Skeletal muscle tissue (tissue), 4 donors: ENCODE measurements around the gene AGPAT3. TPM values are rescaled to one million over a fixed set of nuclear protein-coding genes. Genes with fewer than 3 reads are reported as not detected.

Source experiments
- H3K27ac ChIP-seq: one replicate; pipeline ENCODE4 v1.7.0; 2013; ENCODE audit warnings: mild to moderate bottlenecking, low read depth, low read length, inconsistent platforms
- H3K27me3 ChIP-seq, 3 donors: one replicate each; pipeline ENCODE4 v1.7.0; 2013; ENCODE audit warnings: low read length in 3 of 3; ENCODE audit not compliant: control insufficient read depth in 3 of 3, insufficient read depth in 3 of 3
- H3K36me3 ChIP-seq, 3 donors: one replicate each; pipeline ENCODE4 v1.7.0; 2013; ENCODE audit warnings: low read length in 3 of 3; ENCODE audit not compliant: control insufficient read depth in 3 of 3, insufficient read depth in 3 of 3
- H3K4me1 ChIP-seq, 3 donors: one replicate each; pipeline ENCODE4 v1.7.0; 2013; ENCODE audit warnings: low read length in 3 of 3, mild to moderate bottlenecking in 3 of 3; ENCODE audit not compliant: control insufficient read depth in 3 of 3, insufficient read depth in 3 of 3
- H3K4me3 ChIP-seq, 3 donors: one replicate each; pipeline ENCODE4 v1.7.0; 2013; ENCODE audit warnings: low read length in 3 of 3
- H3K9ac ChIP-seq, 3 donors: one replicate each; pipeline ENCODE4 v1.7.0; 2013; ENCODE audit warnings: low read length in 3 of 3, mild to moderate bottlenecking in 3 of 3, moderate library complexity in 2 of 3, low read depth in 1 of 3
- H3K9me3 ChIP-seq, 3 donors: one replicate each; pipeline ENCODE4 v1.7.0; 2013; ENCODE audit warnings: low read length in 3 of 3; ENCODE audit not compliant: control insufficient read depth in 3 of 3
- total RNA-seq: library from RNA; depleted of rRNA; stranded (reverse); fragments of >200 nt; gene quantifications from one replicate; pipeline ENCODE4 v1.2.3, GENCODE V29; 2014
- donor health status: Osteomylitis.

Gene AGPAT3
- total RNA-seq, 1 donor from 2014 or later: 16.7 TPM

DNA sequence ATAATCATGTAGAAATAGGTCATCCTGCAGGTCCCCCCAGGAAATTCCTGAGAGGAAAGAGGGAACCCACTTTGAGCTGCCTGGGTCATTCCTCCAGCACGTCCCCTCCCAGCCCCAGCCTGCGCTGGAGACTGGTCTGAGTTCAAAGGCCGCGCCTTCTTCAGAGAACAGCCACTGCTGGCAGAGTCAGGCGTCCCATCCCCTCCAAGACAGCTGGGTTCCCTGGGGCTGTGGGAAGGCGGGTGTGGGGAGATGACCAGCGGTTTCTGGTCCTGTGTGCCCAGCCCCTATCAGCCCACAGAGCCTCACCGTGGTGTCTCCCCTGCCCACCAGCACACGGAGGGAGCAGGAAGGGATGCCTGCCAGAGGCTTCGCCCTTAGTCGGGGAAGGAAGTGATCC, 129.1 kb downstream of the AGPAT3 start:
- no peak overlapping the region for H3K9ac ChIP-seq
- no peak overlapping the region for H3K4me3 ChIP-seq
- H3K27ac ChIP-seq: no peak overlapping the region

DNA sequence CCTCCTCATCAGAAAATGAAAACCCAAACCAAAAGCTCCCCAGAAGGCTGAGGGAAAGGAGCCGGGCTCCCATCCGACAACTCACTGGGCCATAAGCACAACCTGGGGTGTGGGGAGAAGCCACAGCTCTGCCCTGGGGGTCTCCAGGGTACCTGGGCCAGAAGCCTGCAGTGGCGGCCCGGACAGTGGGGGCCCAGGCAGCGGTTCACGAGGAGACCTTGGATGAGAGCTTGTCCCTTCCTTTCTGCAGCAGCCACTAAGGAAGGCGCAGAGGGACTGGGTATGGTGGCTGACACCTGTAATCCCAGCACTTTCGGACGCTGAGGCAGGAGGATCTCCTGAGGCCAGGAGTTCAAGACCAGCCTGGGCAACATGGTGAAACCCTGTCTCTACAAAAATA, 129.6 kb downstream of the AGPAT3 start:
- Histone ChIP-seq H3K4me3 (no peak overlapping the region), H3K9me3 (no peaks in the 10 kb centered on the region)

More for the DNA sequence above, 129.1 kb downstream of the AGPAT3 start:
- peaks cover 0 to 3% (median 1%) of the 10 kb centered on the region in 3 donors for H3K4me1 ChIP-seq
- H3K36me3 ChIP-seq: no peaks in the 10 kb centered on the region
- H3K27me3 ChIP-seq: peaks cover 7 to 39% (median 18%) of the 10 kb centered on the region in 3 donors
- H3K9me3 ChIP-seq: no peaks in the 10 kb centered on the region

DNA sequence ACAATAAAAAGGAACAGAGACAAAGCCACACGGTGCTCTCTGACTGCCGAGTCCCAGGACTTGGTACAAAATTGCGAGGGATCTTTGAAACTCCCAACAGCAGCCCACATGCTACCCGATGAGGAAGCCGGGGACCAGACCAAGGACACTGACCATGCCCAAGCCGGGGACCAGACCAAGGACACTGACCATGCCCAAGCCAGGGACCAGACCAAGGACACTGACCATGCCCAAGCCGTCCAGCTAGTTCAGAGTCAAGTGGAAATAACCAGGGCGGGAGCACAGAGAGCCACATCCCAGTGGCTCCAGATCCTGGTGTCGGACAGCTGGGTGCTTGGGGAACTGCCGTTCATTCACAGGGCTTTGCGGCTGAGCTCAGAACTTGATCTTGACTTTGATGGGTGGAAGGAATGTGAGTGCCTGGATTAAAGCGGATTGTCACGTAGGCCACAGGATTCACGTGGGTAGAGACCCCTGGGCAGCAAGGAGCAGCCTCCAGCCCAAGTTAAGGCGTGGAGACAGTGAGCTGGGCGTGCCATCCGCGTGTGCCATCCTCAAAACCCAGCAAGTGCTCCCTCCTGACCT, 130.6 kb downstream of the AGPAT3 start:
- peaks cover 11 to 38% (median 18%) of the 10 kb centered on the region in 3 donors for H3K27me3 ChIP-seq
- no peaks in the 10 kb centered on the region for H3K9me3 ChIP-seq
- no peak overlapping the region for H3K9ac ChIP-seq
- no peak overlapping the region for H3K27ac ChIP-seq
- no peak overlapping the region for H3K4me3 ChIP-seq
- H3K36me3 ChIP-seq: no peaks in the 10 kb centered on the region
- H3K4me1 ChIP-seq: no peaks in the 10 kb centered on the region

More for the DNA sequence above, 129.6 kb downstream of the AGPAT3 start:
- H3K9ac ChIP-seq: no peak overlapping the region
- no peaks in the 10 kb centered on the region for H3K4me1 ChIP-seq
- no peaks in the 10 kb centered on the region for H3K36me3 ChIP-seq
- H3K27me3 ChIP-seq: peaks cover 11 to 35% (median 18%) of the 10 kb centered on the region in 3 donors
- no peak overlapping the region for H3K27ac ChIP-seq

DNA sequence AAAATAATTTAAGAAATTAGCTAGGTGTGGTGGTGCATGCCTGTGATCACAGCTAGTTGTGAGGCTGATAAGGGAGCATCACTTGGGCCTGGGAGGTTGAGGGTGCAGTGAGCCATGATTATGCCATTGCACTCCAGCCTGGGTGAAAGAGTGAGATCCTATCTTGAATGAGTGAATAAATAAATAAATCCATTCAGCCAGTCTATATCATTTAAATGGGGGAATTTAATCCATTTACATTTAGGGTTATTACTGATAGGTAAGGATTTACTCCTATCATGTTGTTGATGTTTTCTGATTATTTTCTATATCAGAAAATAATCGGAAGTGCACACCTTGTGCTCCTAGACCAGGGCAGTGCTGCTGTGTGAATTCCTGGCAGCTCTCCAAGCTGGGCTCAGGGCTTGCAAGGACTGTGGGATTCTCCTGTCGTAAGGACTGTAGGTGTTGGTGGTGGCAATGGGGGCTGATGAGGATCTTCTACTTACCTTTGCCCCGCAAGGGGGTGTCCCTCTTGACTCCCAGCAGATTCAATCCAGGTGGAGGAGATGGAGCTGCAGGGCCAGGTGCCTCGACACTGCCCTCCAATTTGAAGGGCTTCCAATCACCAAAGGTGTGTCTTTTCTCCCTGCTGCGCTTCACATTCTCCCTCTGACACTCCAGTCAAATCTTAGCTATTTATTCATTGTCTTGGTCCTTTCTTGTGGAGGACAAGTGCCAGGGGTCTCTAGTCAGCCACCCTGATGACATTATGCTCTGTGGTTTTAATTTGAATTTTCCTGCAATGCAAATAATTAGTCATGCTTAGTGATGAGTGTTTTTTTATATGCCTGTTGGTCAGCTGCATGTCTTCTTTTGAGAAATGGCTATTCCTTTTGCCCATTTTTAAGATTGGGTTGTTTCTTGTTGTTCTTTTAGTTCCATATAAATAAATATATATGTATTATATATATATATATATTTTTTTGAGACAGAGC, 133.0 kb downstream of the AGPAT3 start:
- H3K27ac ChIP-seq: no peak overlapping the region
- H3K27me3 ChIP-seq: peaks cover 4 to 23% (median 6%) of the 10 kb centered on the region in 3 donors
- no peaks in the 10 kb centered on the region for H3K36me3 ChIP-seq
- no peaks in the 10 kb centered on the region for H3K4me1 ChIP-seq
- H3K9ac ChIP-seq: no peak overlapping the region
- no peak overlapping the region for H3K4me3 ChIP-seq
- no peaks in the 10 kb centered on the region for H3K9me3 ChIP-seq

GRCh38 chr21:44000360-44000759, 135.3 kb downstream of the AGPAT3 start:
- Histone ChIP-seq H3K4me1 (no peaks in the 10 kb centered on the region), H3K9me3 (no peaks in the 10 kb centered on the region), H3K27me3 (peaks cover 0 to 9% (median 4%) of the 10 kb centered on the region in 3 donors), H3K9ac (no peak overlapping the region), H3K4me3 (no peak overlapping the region), H3K36me3 (no peaks in the 10 kb centered on the region), H3K27ac (no peak overlapping the region)

DNA sequence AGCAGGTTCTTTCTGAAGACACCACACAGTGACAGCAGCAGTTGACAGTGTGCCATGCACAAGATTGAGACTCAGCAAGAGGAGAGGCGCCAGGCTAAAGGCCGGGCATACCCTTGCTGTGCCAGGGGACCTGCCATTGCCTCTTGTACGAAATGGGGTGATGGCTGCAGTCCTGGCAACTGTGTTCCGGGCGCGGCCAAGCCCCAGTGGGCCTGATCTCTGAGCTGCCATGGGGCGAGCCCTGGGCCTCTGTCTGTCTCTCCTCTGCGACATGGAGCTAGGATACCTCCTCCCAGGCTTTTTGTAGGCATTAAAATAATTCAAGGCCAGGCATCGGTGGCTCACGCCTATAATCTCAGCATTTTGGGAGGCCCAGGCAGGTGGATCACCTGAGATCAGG, 137.5 kb downstream of the AGPAT3 start:
- Histone ChIP-seq H3K36me3 (no peaks in the 10 kb centered on the region), H3K27ac (no peak overlapping the region), H3K9ac (no peak overlapping the region), H3K27me3 (peaks cover 0 to 4% (median 3%) of the 10 kb centered on the region in 3 donors), H3K9me3 (no peaks in the 10 kb centered on the region), H3K4me3 (no peak overlapping the region), H3K4me1 (no peaks in the 10 kb centered on the region)

GRCh38 chr21:44003307-44003966, 138.4 kb downstream of the AGPAT3 start:
- Histone ChIP-seq H3K4me3 (no peak overlapping the region), H3K36me3 (no peaks in the 10 kb centered on the region), H3K9me3 (no peaks in the 10 kb centered on the region), H3K27me3 (peaks cover 0 to 4% (median 3%) of the 10 kb centered on the region in 3 donors), H3K27ac (no peak overlapping the region), H3K9ac (no peak overlapping the region), H3K4me1 (no peaks in the 10 kb centered on the region)

DNA sequence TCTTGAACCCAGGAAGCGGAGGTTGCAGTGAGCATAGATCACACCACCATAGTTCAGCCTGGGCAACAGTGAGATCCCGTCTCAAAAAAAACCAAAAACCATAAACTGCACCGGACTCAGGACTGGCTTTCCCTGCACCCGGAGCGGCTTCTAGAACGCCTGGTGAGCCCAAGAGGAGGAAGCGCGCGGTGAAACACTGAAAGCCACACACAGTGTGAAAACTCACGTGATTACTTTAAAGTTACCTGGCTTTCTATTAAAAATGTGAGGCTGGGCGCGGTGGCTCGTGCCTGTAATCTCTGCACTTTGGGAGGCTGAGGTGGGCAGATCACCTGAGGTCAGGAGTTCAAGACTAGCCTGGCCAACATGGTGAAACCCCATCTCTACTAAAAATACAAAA, 140.0 kb downstream of the AGPAT3 start:
- H3K9ac ChIP-seq: no peak overlapping the region
- H3K4me3 ChIP-seq: no peak overlapping the region
- no peak overlapping the region for H3K27ac ChIP-seq
- H3K9me3 ChIP-seq: no peaks in the 10 kb centered on the region
- no peaks in the 10 kb centered on the region for H3K4me1 ChIP-seq
- peaks cover 0 to 3% (median 0%) of the 10 kb centered on the region in 3 donors for H3K27me3 ChIP-seq
- H3K36me3 ChIP-seq: no peaks in the 10 kb centered on the region

- H3K4me3 ChIP-seq: no peak overlapping the region
- no peak overlapping the region for H3K9ac ChIP-seq
- H3K9me3 ChIP-seq: no peaks in the 10 kb centered on the region
- H3K4me1 ChIP-seq: no peaks in the 10 kb centered on the region
- H3K36me3 ChIP-seq: no peaks in the 10 kb centered on the region
- H3K27ac ChIP-seq: peak overlapping the region; percentile 72
- H3K27me3 ChIP-seq: no peaks in the 10 kb centered on the region
Measured at GRCh38 chr21:44005593-44005992, 140.6 kb downstream of the AGPAT3 start.
